Measurements from ENCODE around the gene XIST.
"Not testable (repeated sequence)": the region's sequence is repeated elsewhere in the genome, so short reads cannot be mapped to it uniquely, and the experiment has no call there.

XIST gene

GRCh38 chrX:73792511-73792910 is 60.0 kb downstream of the XIST start:
- DNase-seq: not testable (repeated sequence)

GRCh38 chrX:73785493-73785892 is 67.0 kb downstream of the XIST start:
- DNase-seq: no peak
